Spleen (tissue), 7 donors: Measurements from ENCODE around the gene SLC18A3.

Experiments used
- CTCF ChIP-seq, 11 experiments: fragments of 200-600 bp in 7 of 11; fragments of 450-650 bp in 4 of 11; sonication (generic) in 4 of 11; IDR thresholded peaks in 8 of 11; conservative IDR thresholded peaks in 3 of 11; 1 replicate in 7 of 11; 2 replicates in 4 of 11; pipeline versions ENCODE4 v1.4.0 to v1.8.0; 2016 to 2021; ENCODE audit warnings: antibody characterized with exemption in 11 of 11, inconsistent platforms in 4 of 11, mild to moderate bottlenecking in 1 of 11
- POLR2AphosphoS5 ChIP-seq, 3 donors: sonication (generic); formaldehyde crosslinking; IDR thresholded peaks; one replicate each; pipeline ENCODE4 v1.5.1; 2017; ENCODE audit warnings: antibody characterized with exemption in 3 of 3
- donor health status: DM: no; HTN: no; CAD: no; lungs with moderate emphysema.
- donor health status: DM: no; HTN: no; CAD: no.
- donor health status: DM: no; HTN: no; CAD: no.

GRCh38 chr10:49643241-49644034 lies 33.3 kb downstream of the SLC18A3 start:
- TF ChIP-seq CTCF (IDR thresholded peaks at IDR 0.05 in 8 of 11, conservative IDR thresholded peaks at IDR 0.05 in 3 of 11) (no peak), POLR2AphosphoS5 (IDR thresholded peaks at IDR 0.05) (no peak)
